ENCODE results near the gene OXNAD1.

OXNAD1 gene

GRCh38 chr3:16255726-16256125, 9.3 kb upstream of the OXNAD1 start:
- in situ Hi-C loops (cut with MboI; ENCODE audit: low sequenced_read_pairs, unreplicated experiment) = no loop called here
- no peak for DNase-seq (ENCODE audit: low spot score)
- no peak for TF ChIP-seq CTCF (IDR thresholded peaks at IDR 0.05; ENCODE audit: borderline replicate concordance, control extremely low read depth, extremely low read depth, insufficient read depth, missing control alignments)

- no peak for DNase-seq (ENCODE audit: low spot score)
- in situ Hi-C loops (cut with MboI; ENCODE audit: low sequenced_read_pairs, unreplicated experiment) = no loop called here
- no peak for TF ChIP-seq CTCF (IDR thresholded peaks at IDR 0.05; ENCODE audit: borderline replicate concordance, control extremely low read depth, extremely low read depth, insufficient read depth, missing control alignments)
Measured at GRCh38 chr3:16257309-16257708, 7.7 kb upstream of the OXNAD1 start.

- no peak for TF ChIP-seq CTCF (IDR thresholded peaks at IDR 0.05; ENCODE audit: borderline replicate concordance, control extremely low read depth, extremely low read depth, insufficient read depth, missing control alignments)
- no peak for DNase-seq (ENCODE audit: low spot score)
- in situ Hi-C loops (cut with MboI; ENCODE audit: low sequenced_read_pairs, unreplicated experiment) = no loop called here
Measured at GRCh38 chr3:16258177-16258576, 6.8 kb upstream of the OXNAD1 start.

- TF ChIP-seq CTCF (IDR thresholded peaks at IDR 0.05; ENCODE audit: borderline replicate concordance, control extremely low read depth, extremely low read depth, insufficient read depth, missing control alignments) = no peak
- DNase-seq (ENCODE audit: low spot score) = no peak
- in situ Hi-C loops (cut with MboI; ENCODE audit: low sequenced_read_pairs, unreplicated experiment) = no loop called here
Measured at GRCh38 chr3:16258866-16259265, 6.1 kb upstream of the OXNAD1 start.

GRCh38 chr3:16260046-16260445, 5.0 kb upstream of the OXNAD1 start:
- in situ Hi-C loops (cut with MboI; ENCODE audit: low sequenced_read_pairs, unreplicated experiment) = no loop called here
- DNase-seq (ENCODE audit: low spot score) = no peak
- no peak for TF ChIP-seq CTCF (IDR thresholded peaks at IDR 0.05; ENCODE audit: borderline replicate concordance, control extremely low read depth, extremely low read depth, insufficient read depth, missing control alignments)

GRCh38 chr3:16262174-16262573, 2.8 kb upstream of the OXNAD1 start:
- in situ Hi-C loops (cut with MboI; ENCODE audit: low sequenced_read_pairs, unreplicated experiment) = no loop called here
- no peak for DNase-seq (ENCODE audit: low spot score)
- TF ChIP-seq CTCF (IDR thresholded peaks at IDR 0.05; ENCODE audit: borderline replicate concordance, control extremely low read depth, extremely low read depth, insufficient read depth, missing control alignments) = no peak

- no peak for TF ChIP-seq CTCF (IDR thresholded peaks at IDR 0.05; ENCODE audit: borderline replicate concordance, control extremely low read depth, extremely low read depth, insufficient read depth, missing control alignments)
- no peak for DNase-seq (ENCODE audit: low spot score)
- in situ Hi-C loops (cut with MboI; ENCODE audit: low sequenced_read_pairs, unreplicated experiment) = no loop called here
Measured at GRCh38 chr3:16264174-16264707, 771 bp upstream of the OXNAD1 start.

Data from GM13976 (cell line).